Lower leg skin (tissue), 3 donors: ENCODE results near the gene SORBS2.

Experiments used
- CTCF ChIP-seq, 3 donors: fragments of 450-650 bp; IDR thresholded peaks; one replicate each; pipeline ENCODE4 v1.5.1; 2016; ENCODE audit warnings: antibody characterized with exemption in 3 of 3, mild to moderate bottlenecking in 3 of 3, moderate library complexity in 2 of 3
- POLR2A ChIP-seq, 2 donors: fragments of 450-650 bp; IDR thresholded peaks; one replicate each; pipeline ENCODE4 v1.6.1; 2016 to 2017; ENCODE audit warnings: antibody characterized with exemption in 2 of 2, mild to moderate bottlenecking in 1 of 2, moderate library complexity in 1 of 2

- TF ChIP-seq CTCF (IDR thresholded peaks at IDR 0.05) (no peak), POLR2A (IDR thresholded peaks at IDR 0.05) (no peak)
These were observed 19.4 kb downstream of the SORBS2 start for GRCh38 chr4:185792384-185793115.
